Measurements from ENCODE around the gene RAB36.

Gene RAB36

GRCh38 chr22:23138584-23139435, 6.5 kb upstream of the RAB36 start:
- no peak for FAIRE-seq

GRCh38 chr22:23140385-23140784, 4.9 kb upstream of the RAB36 start:
- FAIRE-seq = no peak

- no peak for FAIRE-seq
Observed at GRCh38 chr22:23142546-23143105, 2.7 kb upstream of the RAB36 start.

- no peak for FAIRE-seq
Observed at GRCh38 chr22:23143119-23143518, 2.2 kb upstream of the RAB36 start.

GRCh38 chr22:23144432-23144831, 845 bp upstream of the RAB36 start:
- no peak for FAIRE-seq

- FAIRE-seq = no peak
Observed at GRCh38 chr22:23145878-23146470, 697 bp downstream of the RAB36 start.

GRCh38 chr22:23146478-23147205, 1.4 kb downstream of the RAB36 start:
- no peak for FAIRE-seq

GRCh38 chr22:23147617-23148387, 2.5 kb downstream of the RAB36 start:
- FAIRE-seq = no peak

GRCh38 chr22:23149743-23150238, 4.5 kb downstream of the RAB36 start:
- FAIRE-seq = no peak

- FAIRE-seq = no peak
Observed at GRCh38 chr22:23150762-23151161, 5.5 kb downstream of the RAB36 start.

GRCh38 chr22:23151827-23152226, 6.5 kb downstream of the RAB36 start:
- no peak for FAIRE-seq

- FAIRE-seq = no peak
Observed at GRCh38 chr22:23152238-23153114, 7.2 kb downstream of the RAB36 start.

GRCh38 chr22:23153994-23154393, 8.7 kb downstream of the RAB36 start:
- no peak for FAIRE-seq

GRCh38 chr22:23154461-23154860, 9.2 kb downstream of the RAB36 start:
- FAIRE-seq = no peak

- no peak for FAIRE-seq
Observed at GRCh38 chr22:23155143-23155542, 9.9 kb downstream of the RAB36 start.

GRCh38 chr22:23155831-23156230, 10.6 kb downstream of the RAB36 start:
- FAIRE-seq = no peak

- no peak for FAIRE-seq
Observed at GRCh38 chr22:23156286-23156685, 11.0 kb downstream of the RAB36 start.

GRCh38 chr22:23157560-23158515, 12.6 kb downstream of the RAB36 start:
- FAIRE-seq = no peak

- no peak for FAIRE-seq
Observed at GRCh38 chr22:23158516-23159290, 13.4 kb downstream of the RAB36 start.

GRCh38 chr22:23159291-23159630, 14.0 kb downstream of the RAB36 start:
- no peak for FAIRE-seq
